Esophagus squamous epithelium (tissue), 4 donors: Measurements from ENCODE around the gene CHGA.

ENCODE experiments used
- POLR2A ChIP-seq, 4 donors: fragments of 450-650 bp; IDR thresholded peaks; one replicate each; pipeline ENCODE4 v1.6.1; 2017; ENCODE audit warnings: antibody characterized with exemption in 4 of 4, mild to moderate bottlenecking in 4 of 4, moderate library complexity in 3 of 4
- TF ChIP-seq, protein P1 (sequence below), 6 experiments: fragments of 450-650 bp in 4 of 6; fragments of 200-600 bp in 2 of 6; sonication (generic) in 2 of 6; IDR thresholded peaks; one replicate each; pipeline ENCODE4 v1.5.1; 2016 to 2019; ENCODE audit warnings: antibody characterized with exemption in 6 of 6, mild to moderate bottlenecking in 4 of 6, moderate library complexity in 4 of 6

DNA sequence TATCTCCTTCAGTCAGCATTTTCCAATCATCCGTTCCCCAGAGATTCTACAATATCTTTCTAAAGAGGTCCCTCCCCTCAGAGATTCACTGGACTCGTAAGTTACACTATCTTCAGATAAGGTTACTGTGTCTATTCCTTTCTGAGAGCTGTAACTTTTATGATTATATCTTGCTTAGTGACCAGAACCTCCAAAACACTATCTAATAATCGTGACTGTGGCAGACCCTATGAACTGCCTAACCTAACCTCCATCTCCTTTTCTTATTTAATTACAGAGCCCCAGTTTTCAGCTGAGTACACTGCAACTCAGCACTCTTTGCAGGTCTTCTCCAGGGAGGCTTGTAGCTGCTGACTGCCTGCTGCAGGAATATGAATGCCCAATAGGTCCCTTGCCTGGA, 38.5 kb upstream of the CHGA start:
- TF ChIP-seq, protein P1, sequence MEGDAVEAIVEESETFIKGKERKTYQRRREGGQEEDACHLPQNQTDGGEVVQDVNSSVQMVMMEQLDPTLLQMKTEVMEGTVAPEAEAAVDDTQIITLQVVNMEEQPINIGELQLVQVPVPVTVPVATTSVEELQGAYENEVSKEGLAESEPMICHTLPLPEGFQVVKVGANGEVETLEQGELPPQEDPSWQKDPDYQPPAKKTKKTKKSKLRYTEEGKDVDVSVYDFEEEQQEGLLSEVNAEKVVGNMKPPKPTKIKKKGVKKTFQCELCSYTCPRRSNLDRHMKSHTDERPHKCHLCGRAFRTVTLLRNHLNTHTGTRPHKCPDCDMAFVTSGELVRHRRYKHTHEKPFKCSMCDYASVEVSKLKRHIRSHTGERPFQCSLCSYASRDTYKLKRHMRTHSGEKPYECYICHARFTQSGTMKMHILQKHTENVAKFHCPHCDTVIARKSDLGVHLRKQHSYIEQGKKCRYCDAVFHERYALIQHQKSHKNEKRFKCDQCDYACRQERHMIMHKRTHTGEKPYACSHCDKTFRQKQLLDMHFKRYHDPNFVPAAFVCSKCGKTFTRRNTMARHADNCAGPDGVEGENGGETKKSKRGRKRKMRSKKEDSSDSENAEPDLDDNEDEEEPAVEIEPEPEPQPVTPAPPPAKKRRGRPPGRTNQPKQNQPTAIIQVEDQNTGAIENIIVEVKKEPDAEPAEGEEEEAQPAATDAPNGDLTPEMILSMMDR (IDR thresholded peaks at IDR 0.05), result no peak
- TF ChIP-seq POLR2A (IDR thresholded peaks at IDR 0.05), result no peak
